Astrocyte (in vitro differentiated cells and primary cell): Measurements from ENCODE around the gene PALS1. TPM values are rescaled to one million over a fixed set of nuclear protein-coding genes. Genes with fewer than 3 reads are reported as not detected.

Experiments
- DNase-seq: peaks from one replicate; pipeline ENCODE4 v3.0.0-alpha.2; 2010; ENCODE audit warnings: low read depth
- FAIRE-seq: peaks from 2 replicates; lab custom pipeline; 2011; peaks lifted over from hg19 to GRCh38; lab: Jason Lieb, UNC
- H2AFZ ChIP-seq: 2 replicates; pipeline ENCODE4 v1.6.0; 2012; ENCODE audit warnings: low read depth, low read length, inconsistent platforms
- H3K27ac ChIP-seq: 2 replicates; pipeline ENCODE4 v1.5.1; 2011; ENCODE audit warnings: low read depth, low read length, inconsistent platforms
- H3K27me3 ChIP-seq: 2 replicates; pipeline ENCODE4 v1.6.0; 2011; ENCODE audit warnings: low read length, inconsistent platforms; ENCODE audit not compliant: insufficient read depth
- H3K36me3 ChIP-seq: 2 replicates; pipeline ENCODE4 v1.5.1; 2011; ENCODE audit warnings: low read length, inconsistent platforms; ENCODE audit not compliant: insufficient read depth
- H3K4me1 ChIP-seq: 2 replicates; pipeline ENCODE4 v1.5.1; 2011; ENCODE audit warnings: low read length, inconsistent platforms; ENCODE audit not compliant: insufficient read depth
- H3K4me2 ChIP-seq: 2 replicates; pipeline ENCODE4 v1.6.0; 2012; ENCODE audit warnings: low read length, inconsistent platforms
- H3K4me3 ChIP-seq: 2 replicates; pipeline ENCODE4 v1.5.1; 2011; ENCODE audit warnings: low read depth, mild to moderate bottlenecking, low read length, inconsistent platforms; ENCODE audit not compliant: insufficient read depth
- H3K79me2 ChIP-seq: 2 replicates; pipeline ENCODE4 v1.6.0; 2012; ENCODE audit warnings: mild to moderate bottlenecking, low read length, inconsistent platforms; ENCODE audit not compliant: insufficient read depth
- H3K9ac ChIP-seq: 2 replicates; pipeline ENCODE4 v1.6.0; 2012; ENCODE audit warnings: mild to moderate bottlenecking, low read length, inconsistent platforms
- H3K9me3 ChIP-seq: 2 replicates; pipeline ENCODE4 v1.5.1; 2012; ENCODE audit warnings: low read depth, mild to moderate bottlenecking, low read length, inconsistent platforms; ENCODE audit not compliant: insufficient read depth
- H4K20me1 ChIP-seq: 2 replicates; pipeline ENCODE4 v1.6.0; 2012; ENCODE audit warnings: low read length, inconsistent platforms; ENCODE audit not compliant: insufficient read depth
- H3K27ac Mint-ChIP-seq: one replicate; pipeline ENCODE4 v1.8.0; 2021; ENCODE audit warnings: mild to moderate bottlenecking, mixed read lengths; ENCODE audit not compliant: unreplicated experiment
- H3K27me3 Mint-ChIP-seq: one replicate; pipeline ENCODE4 v1.8.0; 2021; ENCODE audit warnings: low read depth, mixed read lengths; ENCODE audit not compliant: unreplicated experiment
- H3K36me3 Mint-ChIP-seq: one replicate; pipeline ENCODE4 v1.8.0; 2021; ENCODE audit warnings: low read depth, mixed read lengths; ENCODE audit not compliant: unreplicated experiment
- H3K4me1 Mint-ChIP-seq: one replicate; pipeline ENCODE4 v1.8.0; 2021; ENCODE audit warnings: low read depth, mixed read lengths; ENCODE audit not compliant: unreplicated experiment
- H3K4me3 Mint-ChIP-seq: one replicate; pipeline ENCODE4 v1.8.0; 2021; ENCODE audit warnings: mild to moderate bottlenecking, moderate library complexity, mixed read lengths; ENCODE audit not compliant: unreplicated experiment
- H3K9me3 Mint-ChIP-seq: one replicate; pipeline ENCODE4 v1.8.0; 2021; ENCODE audit warnings: mild to moderate bottlenecking, mixed read lengths; ENCODE audit not compliant: unreplicated experiment
- EZH2 ChIP-seq: IDR thresholded peaks from 2 replicates; pipeline ENCODE4 v1.6.1; 2012; ENCODE audit warnings: mild to moderate bottlenecking, low read length, inconsistent platforms; ENCODE audit not compliant: insufficient read depth
- total RNA-seq: library from RNA; stranded (reverse); gene quantifications from 2 replicates; pipeline ENCODE4 v1.2.1, GENCODE V29; 2021
- TF ChIP-seq, protein P1 (sequence below): IDR thresholded peaks from 2 replicates; pipeline ENCODE4 v1.5.1; 2011; ENCODE audit warnings: low read depth, mild to moderate bottlenecking, inconsistent platforms, low read length, moderate library complexity; ENCODE audit not compliant: insufficient read depth

Gene PALS1
- total RNA-seq, 1 donor from 2014 or later: 46.0 TPM

DNA sequence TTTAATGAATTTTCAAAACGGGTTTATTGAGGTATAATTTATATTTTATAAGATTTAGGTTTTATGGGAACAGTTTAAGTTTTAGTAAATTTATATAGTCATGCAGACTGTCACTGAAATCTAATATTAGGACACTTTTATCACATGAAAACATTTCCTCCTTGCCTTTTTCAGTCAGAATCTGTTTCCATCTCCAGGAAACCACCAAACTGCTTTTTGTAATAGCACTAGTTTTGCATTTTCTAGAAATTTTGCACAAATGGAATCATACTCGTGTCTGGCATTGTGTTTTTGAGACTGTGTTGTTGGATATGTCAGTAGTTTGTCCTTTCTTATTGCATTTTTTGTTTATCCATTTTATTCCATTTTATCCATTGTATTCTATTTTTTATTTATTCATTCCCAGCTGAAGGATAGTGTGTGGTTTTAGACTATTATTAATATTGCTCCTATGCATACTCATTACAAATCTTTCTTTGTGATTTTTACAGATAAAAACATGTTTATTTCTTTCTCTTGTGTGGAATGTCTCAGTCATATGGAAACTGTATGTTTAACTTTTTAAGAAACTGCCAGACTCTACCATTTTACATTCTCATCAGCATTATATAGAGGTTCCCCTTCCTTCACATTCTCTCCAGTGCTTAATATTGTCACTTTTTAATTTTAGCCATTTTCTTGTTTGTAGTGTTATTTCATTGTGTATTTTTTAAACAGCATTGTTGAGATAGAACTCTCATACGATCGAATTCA, 26.5 kb downstream of the PALS1 start:
- H3K9me3 ChIP-seq: no peaks in the 10 kb centered on the region
- peak overlapping the region; percentile 80 for H3K4me2 ChIP-seq
- H4K20me1 ChIP-seq: peaks cover 84% of the 10 kb centered on the region
- no peaks in the 10 kb centered on the region for H3K36me3 ChIP-seq
- H3K9ac ChIP-seq: no peak overlapping the region
- peak overlapping the region; percentile 87 for H3K27ac Mint-ChIP-seq
- H3K27me3 ChIP-seq: no peaks in the 10 kb centered on the region
- no peaks in the 10 kb centered on the region for H3K9me3 Mint-ChIP-seq
- peaks cover 50% of the 10 kb centered on the region for H3K4me1 Mint-ChIP-seq
- H3K4me3 ChIP-seq: peak overlapping the region; percentile 32
- TF ChIP-seq EZH2: no peak
- TF ChIP-seq, protein P1, sequence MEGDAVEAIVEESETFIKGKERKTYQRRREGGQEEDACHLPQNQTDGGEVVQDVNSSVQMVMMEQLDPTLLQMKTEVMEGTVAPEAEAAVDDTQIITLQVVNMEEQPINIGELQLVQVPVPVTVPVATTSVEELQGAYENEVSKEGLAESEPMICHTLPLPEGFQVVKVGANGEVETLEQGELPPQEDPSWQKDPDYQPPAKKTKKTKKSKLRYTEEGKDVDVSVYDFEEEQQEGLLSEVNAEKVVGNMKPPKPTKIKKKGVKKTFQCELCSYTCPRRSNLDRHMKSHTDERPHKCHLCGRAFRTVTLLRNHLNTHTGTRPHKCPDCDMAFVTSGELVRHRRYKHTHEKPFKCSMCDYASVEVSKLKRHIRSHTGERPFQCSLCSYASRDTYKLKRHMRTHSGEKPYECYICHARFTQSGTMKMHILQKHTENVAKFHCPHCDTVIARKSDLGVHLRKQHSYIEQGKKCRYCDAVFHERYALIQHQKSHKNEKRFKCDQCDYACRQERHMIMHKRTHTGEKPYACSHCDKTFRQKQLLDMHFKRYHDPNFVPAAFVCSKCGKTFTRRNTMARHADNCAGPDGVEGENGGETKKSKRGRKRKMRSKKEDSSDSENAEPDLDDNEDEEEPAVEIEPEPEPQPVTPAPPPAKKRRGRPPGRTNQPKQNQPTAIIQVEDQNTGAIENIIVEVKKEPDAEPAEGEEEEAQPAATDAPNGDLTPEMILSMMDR: no peak
- DNase-seq: no peak
- H2AFZ ChIP-seq: no peak overlapping the region
- peaks cover 93% of the 10 kb centered on the region for H3K79me2 ChIP-seq
- H3K36me3 Mint-ChIP-seq: peaks cover 4% of the 10 kb centered on the region
- peak; percentile 5 for FAIRE-seq
- no peak overlapping the region for H3K27ac ChIP-seq
- peak overlapping the region; percentile 71 for H3K4me3 Mint-ChIP-seq
- no peaks in the 10 kb centered on the region for H3K27me3 Mint-ChIP-seq
- peaks cover 31% of the 10 kb centered on the region for H3K4me1 ChIP-seq

DNA sequence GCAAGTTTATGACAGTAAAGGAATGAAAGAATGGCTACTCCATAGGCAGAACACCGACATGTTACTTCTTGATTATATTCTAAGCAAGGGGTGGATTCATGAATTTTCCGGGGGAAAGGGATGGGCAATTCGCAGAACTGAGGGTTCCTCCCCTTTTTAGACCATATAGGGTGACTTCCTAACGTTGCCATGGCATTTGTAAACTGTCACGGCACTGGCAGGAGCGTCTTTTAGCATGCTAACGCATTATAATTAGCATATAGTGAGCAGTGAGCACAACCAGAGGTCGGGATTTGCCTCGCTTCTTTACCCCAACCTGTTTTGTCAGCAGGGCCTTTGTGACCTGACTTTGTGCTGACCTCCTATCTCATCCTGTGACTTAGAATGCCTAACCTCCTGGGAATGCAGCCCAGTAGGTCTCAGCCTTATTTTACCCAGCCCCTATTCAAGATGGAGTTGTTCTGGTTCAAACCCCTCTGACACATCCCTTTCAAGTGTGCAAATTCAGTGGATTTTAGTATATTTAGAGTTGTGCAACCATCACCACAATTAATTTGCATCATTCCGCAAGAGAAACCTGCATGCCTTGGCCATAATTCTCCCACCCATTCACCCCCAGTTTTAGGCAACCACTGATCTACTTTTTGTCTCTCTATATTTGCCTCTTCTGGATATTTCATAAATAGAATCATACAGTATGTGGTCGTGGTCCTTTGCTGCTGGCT, 27.4 kb downstream of the PALS1 start:
- Histone ChIP-seq H3K27me3 (no peaks in the 10 kb centered on the region), H3K36me3 (no peaks in the 10 kb centered on the region), H3K9ac (no peak overlapping the region), H3K9me3 (no peaks in the 10 kb centered on the region), H3K4me3 (peak overlapping the region; percentile 32), H3K27ac (no peak overlapping the region), H3K4me2 (peak overlapping the region; percentile 80), H4K20me1 (peaks cover 79% of the 10 kb centered on the region), H3K4me1 (peaks cover 25% of the 10 kb centered on the region), H2AFZ (no peak overlapping the region), H3K79me2 (peaks cover 92% of the 10 kb centered on the region)
- FAIRE-seq (no peak), DNase-seq (peak; percentile 36)
- peak overlapping the region; percentile 87 for H3K27ac Mint-ChIP-seq
- no peaks in the 10 kb centered on the region for H3K9me3 Mint-ChIP-seq
- TF ChIP-seq EZH2: no peak
- TF ChIP-seq, protein P1: no peak
- H3K27me3 Mint-ChIP-seq: no peaks in the 10 kb centered on the region
- H3K4me3 Mint-ChIP-seq: peak overlapping the region; percentile 71
- peaks cover 6% of the 10 kb centered on the region for H3K36me3 Mint-ChIP-seq
- peaks cover 41% of the 10 kb centered on the region for H3K4me1 Mint-ChIP-seq
